GM12872 (cell line): ENCODE results near the gene ARL15.
A peak's percentile ranks its signal among the peaks of the same experiment; 100 is the strongest.

ENCODE experiments used
- CTCF ChIP-seq: IDR thresholded peaks from 3 replicates; pipeline ENCODE4 v1.5.1; 2011; ENCODE audit warnings: low read depth, mild to moderate bottlenecking, low read length, moderate library complexity; ENCODE audit not compliant: insufficient read depth

The ARL15 gene

GRCh38 chr5:54257366-54258118 lies 52.8 kb downstream of the ARL15 start:
- no peak for TF ChIP-seq CTCF

GRCh38 chr5:54254482-54255198 lies 55.7 kb downstream of the ARL15 start:
- TF ChIP-seq CTCF: no peak

- TF ChIP-seq CTCF: no peak
These were observed 58.4 kb downstream of the ARL15 start for GRCh38 chr5:54251981-54252380.

- TF ChIP-seq CTCF: no peak
These were observed 61.0 kb downstream of the ARL15 start for GRCh38 chr5:54249210-54250028.

GRCh38 chr5:54247226-54247625 lies 63.1 kb downstream of the ARL15 start:
- TF ChIP-seq CTCF: no peak

- peak; percentile 68 for TF ChIP-seq CTCF
These were observed 66.8 kb downstream of the ARL15 start for GRCh38 chr5:54243483-54244080.

GRCh38 chr5:54242297-54242696 lies 68.1 kb downstream of the ARL15 start:
- no peak for TF ChIP-seq CTCF
